C1 segment of cervical spinal cord (tissue), 14 donors: Measurements from ENCODE around the gene DIAPH3.

Source experiments
- DNase-seq, 14 donors: peaks; one replicate each; lab custom pipeline; 2025; lab: John Stamatoyannopoulos, UW

DIAPH3 gene

GRCh38 chr13:59677966-59678814 is 485.5 kb downstream of the DIAPH3 start:
- no peak for DNase-seq

DNA sequence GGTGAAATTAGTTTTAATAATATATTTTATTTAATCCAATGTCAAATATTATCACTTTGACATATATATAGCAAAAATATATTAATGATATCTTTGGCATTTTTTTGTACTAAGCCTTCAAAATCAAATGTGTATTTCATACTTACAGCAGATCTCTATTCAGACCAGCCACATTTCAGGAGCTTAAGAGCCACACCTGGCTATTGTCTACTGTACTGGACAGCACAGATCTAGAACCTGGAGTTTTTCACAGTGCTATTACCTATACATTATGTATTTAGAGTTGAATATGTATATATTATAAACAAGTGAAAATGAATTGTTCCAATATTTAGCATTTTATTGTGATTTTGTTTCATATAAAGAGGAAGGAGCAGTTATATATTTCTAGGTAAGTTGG is 486.3 kb downstream of the DIAPH3 start:
- DNase-seq, result no peak

DNA sequence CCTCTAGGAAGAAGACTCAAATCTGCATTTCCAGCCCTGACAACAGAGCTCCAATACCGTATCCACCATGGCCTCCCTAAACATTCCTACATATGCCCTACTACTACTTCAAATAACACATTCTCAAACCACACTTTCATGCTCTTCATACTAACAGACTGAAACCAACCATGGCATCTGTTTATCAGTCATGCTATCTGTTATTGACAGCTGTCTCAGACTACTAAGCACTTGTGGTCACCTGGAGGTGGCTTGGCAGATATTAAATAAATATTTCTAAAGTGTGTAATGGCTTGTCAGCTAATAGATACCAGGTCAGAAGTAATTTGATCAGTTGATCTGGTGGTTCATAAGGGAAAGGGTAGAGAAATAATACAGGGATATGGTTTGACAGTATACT is 489.1 kb downstream of the DIAPH3 start:
- DNase-seq, result no peak

DNA sequence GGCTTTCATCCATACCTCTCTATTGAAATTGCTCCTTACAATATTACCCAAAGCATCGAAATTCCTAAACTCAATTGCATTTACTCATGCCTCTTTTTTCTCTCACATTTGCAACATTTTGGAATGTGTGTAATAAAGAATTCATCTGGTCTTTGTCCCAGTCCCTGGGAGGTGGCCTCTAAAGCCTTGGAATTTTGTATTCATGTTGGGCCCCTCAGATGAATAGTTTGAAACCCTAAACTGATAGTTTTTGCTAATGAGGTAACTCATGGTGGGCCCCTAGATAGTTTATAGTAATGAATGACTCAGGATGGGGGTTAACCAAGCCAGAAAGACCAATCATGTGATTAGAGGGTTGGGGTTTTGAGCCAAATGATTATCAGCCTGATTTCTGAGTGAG is 490.4 kb downstream of the DIAPH3 start:
- DNase-seq, result no peak

GRCh38 chr13:59672445-59672844 is 491.3 kb downstream of the DIAPH3 start:
- DNase-seq, result no peak

DNA sequence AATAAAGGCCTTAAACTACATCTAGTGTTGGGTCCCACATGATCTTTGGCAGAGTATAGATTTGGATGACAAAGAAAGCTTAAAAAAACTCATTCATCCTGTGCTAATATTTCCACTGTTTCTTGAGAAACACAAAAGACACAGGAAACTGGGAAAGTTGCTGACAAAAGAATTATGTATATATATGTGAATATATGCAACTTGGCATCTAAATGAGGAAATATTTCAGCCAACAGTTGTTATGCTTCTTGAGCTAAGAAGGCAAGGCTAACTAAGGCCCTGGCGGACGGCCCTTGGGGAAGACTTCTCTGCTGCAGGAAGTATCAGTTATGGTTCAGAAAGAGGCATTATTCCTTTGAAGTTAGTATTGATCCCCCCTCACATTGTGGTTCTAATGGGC is 491.8 kb downstream of the DIAPH3 start:
- no peak for DNase-seq

GRCh38 chr13:59666504-59666903 is 497.2 kb downstream of the DIAPH3 start:
- DNase-seq, result no peak

GRCh38 chr13:59665732-59666131 is 498.0 kb downstream of the DIAPH3 start:
- no peak for DNase-seq

DNA sequence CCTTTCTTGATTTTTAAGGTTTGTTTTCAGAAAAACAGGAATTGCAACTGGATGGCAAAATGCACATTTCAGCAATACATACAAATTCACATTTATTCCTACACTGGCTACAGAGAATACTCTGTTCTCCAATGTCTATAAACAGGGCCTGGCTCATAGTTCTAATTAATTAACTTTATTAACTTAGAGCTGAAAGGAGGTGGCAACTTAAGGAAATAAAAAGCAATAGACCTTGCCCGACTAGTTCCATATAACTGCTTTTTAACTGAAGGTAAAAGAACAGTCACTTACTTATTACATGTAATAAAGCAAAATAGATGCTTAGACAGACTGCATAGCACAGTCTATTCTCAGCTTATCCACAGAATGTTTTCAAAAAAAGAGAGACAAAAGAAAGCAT is 498.5 kb downstream of the DIAPH3 start:
- no peak for DNase-seq

GRCh38 chr13:59664586-59664985 is 499.1 kb downstream of the DIAPH3 start:
- DNase-seq, result no peak

GRCh38 chr13:59663707-59664106 is 500.0 kb downstream of the DIAPH3 start:
- no peak for DNase-seq

- DNase-seq, result no peak
These were observed 503.1 kb downstream of the DIAPH3 start for GRCh38 chr13:59660582-59660981.

DNA sequence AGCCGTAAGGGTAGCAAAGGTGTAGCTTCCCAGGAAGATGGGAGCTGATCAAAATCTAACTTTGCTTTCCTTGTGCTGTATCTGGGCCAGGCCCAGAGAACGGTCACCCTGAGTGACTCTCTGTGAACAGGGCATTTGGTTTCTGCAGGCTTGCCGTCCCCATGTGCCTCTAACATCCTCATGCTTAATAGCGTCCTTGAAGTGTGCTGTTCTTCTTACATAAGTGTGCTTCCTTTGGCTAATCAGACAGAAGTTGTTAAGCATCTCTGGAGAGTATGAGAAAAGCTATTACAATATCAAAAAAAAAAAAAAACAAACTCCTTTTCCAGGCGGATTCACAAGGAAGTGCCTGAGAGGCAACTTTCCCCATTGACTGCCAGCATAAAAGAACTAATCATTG is 503.7 kb downstream of the DIAPH3 start:
- no peak for DNase-seq

- no peak for DNase-seq
These were observed 504.9 kb downstream of the DIAPH3 start for GRCh38 chr13:59658738-59659330.

DNA sequence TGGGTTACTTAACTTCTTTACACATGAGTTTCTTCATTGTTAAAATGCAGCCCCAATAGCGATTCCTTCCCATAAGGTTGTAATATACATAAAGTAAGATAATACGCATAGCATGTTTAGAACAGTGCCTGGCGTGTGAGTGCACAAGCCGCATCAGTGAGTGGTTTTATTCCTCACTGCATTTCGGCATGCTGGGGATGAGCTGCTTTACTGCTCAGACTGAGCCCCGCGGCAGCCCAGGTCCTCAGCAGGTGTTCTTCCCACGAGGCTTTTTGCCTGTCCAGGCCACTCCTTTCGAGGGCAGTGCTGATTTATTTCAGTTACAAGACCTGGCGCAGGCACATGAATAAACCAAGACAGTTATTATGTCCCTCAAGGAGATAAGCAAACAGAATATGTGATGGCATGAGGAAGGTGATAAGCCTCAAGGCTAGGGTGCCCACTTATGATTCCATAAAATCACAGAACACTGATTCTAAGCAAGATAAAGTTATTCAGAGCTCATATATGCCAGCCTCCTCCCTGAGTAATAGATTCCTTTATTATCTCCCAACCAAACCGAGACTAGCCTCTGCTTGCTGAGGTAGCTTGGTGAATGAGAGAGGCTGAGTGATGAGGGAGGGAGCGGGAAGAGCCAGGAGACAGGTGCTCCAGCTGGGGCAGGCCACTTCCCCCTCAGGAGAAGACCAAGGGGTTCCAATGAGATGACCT is 505.5 kb downstream of the DIAPH3 start:
- no peak for DNase-seq

DNA sequence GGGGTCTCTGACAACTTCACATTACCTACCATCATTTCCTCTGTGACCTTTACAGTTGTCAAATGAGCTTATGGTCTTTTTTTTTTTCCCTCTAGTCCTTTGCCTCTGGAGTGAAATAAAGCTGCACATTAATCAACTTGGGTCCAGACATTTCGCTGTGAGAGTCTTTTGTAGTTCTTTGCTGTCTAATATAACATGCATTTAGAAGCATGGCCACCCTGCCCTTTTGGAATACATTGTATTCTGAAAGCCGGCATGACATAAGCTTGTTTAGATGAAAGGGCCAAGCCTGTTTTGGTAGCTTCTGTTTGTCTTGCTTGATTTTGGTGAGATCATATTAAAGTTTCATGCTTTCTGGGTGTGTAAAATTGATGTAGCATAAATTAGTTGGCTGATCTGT is 509.8 kb downstream of the DIAPH3 start:
- no peak for DNase-seq

DNA sequence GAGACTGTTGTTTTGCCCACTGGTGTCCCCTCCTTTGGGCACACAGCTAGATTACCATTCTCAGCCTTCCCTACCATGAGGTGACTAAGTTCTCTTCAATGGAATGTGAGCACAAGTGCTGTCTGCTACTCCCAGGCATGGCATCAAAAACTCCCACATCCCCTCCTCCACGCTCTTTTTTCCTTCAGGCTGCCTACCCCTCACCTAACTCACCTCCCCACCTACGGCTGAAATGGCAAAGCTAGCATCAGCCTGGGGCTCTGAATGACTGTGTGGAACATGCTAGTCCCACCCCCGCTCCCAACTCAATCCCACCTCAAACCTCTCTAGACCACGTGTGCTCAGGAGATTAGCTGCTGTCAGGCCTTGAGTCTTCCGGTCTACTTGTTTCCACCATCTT is 512.2 kb downstream of the DIAPH3 start:
- no peak for DNase-seq

- DNase-seq, result no peak
These were observed 519.7 kb downstream of the DIAPH3 start for GRCh38 chr13:59643906-59644626.

DNA sequence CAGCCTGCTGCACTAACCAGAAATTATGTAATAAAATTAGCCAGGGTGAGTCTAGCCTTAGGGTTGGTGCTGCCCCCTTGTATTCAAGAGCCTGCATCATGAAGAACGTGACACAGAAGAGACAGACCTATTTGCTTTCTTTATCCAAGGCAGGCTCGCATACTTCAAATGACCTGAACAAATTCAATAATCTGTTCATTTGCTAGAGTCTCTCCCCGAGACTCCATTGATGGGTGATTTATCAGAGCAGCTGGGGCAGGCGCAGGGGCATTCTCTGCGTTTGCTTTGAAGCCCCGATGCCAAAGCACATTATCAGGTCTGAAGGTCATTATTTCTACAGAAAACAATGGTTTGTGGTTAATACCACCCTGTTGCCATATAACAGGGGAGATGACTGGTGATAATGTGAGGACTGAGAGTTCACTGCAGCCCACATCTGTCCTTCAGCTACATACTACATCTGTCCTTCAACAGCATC is 520.3 kb downstream of the DIAPH3 start:
- no peak for DNase-seq

- DNase-seq, result no peak
These were observed 521.9 kb downstream of the DIAPH3 start for GRCh38 chr13:59641817-59642216.

GRCh38 chr13:59641261-59641660 is 522.5 kb downstream of the DIAPH3 start:
- no peak for DNase-seq

DNA sequence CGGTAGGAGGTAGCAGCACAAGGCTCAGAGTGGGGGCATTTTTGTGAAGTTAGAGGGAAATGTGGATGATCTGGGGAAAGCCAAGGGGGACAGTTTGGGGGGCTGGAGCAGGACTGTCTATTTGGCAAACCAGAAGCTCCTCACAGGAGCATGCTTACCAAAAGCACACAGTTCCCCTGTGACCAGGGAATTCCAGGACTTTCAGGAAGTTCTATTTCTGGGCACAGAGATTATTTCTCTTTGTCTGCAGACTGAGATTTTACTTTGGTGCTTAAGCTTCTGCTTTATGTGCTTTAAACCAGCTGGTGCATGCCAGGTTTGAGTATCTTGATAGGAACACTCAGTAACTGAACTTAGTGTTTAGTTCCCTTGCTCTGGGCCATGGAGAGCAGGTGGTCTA is 525.3 kb downstream of the DIAPH3 start:
- DNase-seq, result no peak
